GM23248 (cell line): ENCODE measurements around the gene RIMS3.

ENCODE experiments used
- EZH2 ChIP-seq: fragments of 200-600 bp; sonication (generic); IDR thresholded peaks from 2 replicates; pipeline ENCODE4 v1.6.1; 2018; ENCODE audit warnings: antibody characterized with exemption, mild to moderate bottlenecking; ENCODE audit not compliant: insufficient read depth, poor library complexity, severe bottlenecking
- EZH2phosphoT487 ChIP-seq: fragments of 200-600 bp; sonication (generic); IDR thresholded peaks from 2 replicates; pipeline ENCODE4 v1.6.1; 2018; ENCODE audit warnings: antibody characterized with exemption, moderate library complexity, mild to moderate bottlenecking, low read depth; ENCODE audit not compliant: insufficient read depth

DNA sequence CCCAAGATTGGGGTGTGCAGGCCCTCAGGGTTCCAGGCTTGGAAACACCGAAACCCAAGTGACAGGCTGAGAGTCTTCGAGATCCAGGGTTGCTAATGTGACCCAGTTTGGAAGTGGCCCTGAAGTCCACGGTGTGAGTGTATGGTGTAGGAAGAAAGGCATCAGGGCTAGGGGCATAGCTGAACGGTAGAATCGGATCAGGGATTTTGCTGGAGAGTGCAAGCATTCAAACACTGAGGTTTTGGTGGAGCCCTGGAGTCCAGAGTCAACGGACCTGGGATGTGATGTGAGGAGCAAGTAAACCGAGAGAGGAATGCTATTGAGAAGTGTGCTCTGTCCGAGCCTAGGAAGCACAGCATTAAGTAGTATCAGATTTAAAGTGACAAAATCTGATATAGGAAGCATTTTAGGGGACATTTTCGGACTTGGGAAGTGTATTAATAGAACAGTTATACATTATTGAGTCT lies 27.0 kb upstream of the RIMS3 start:
- TF ChIP-seq EZH2 (no peak), EZH2phosphoT487 (no peak)
